Caco-2 (cell line): ENCODE data around the gene CGA. TPM values are rescaled to one million over a fixed set of nuclear protein-coding genes. Genes with fewer than 3 reads are reported as not detected.
A peak's percentile ranks its signal among the peaks of the same experiment; 100 is the strongest.
"Not testable (repeated sequence)": the region's sequence is repeated elsewhere in the genome, so short reads cannot be mapped to it uniquely, and the experiment has no call there.

Experiments
- Bru-seq: library from RNA; stranded (reverse); fragments of 400-500 nt; gene quantifications from one replicate; lab custom pipeline; 2021; lab: Mats Ljungman, UMichigan
- BruChase-seq, 2 experiments: library from RNA; stranded (reverse); fragments of 400-500 nt; gene quantifications; one replicate each; lab custom pipeline; 2021; lab: Mats Ljungman, UMichigan
- BruUV-seq: library from RNA; stranded (reverse); fragments of 400-500 nt; replicated peaks from 2 replicates; lab custom pipeline; 2021; lab: Mats Ljungman, UMichigan
- CTCF ChIA-PET: fragments of 300-600 bp; sonication (Branson Sonifier 250); formaldehyde crosslinking; loops from one replicate; lab custom pipeline; 2022; ENCODE audit warnings: antibody characterized with exemption; lab: Charles Lee
- POLR2A ChIA-PET: fragments of 300-600 bp; sonication (Branson Sonifier 250); formaldehyde crosslinking; loops from one replicate; lab custom pipeline; 2022; ENCODE audit warnings: antibody characterized with exemption; lab: Charles Lee
- DNase-seq, 2 experiments: peaks; one replicate each; pipeline versions ENCODE4 v3.0.0 to v3.0.0-alpha.2; 2020 to 2022
- H3K27me3 ChIP-seq: replicated peaks from 2 replicates; pipeline ENCODE4 v1.6.0; 2011; ENCODE audit warnings: low read length; ENCODE audit not compliant: control insufficient read depth, insufficient read depth
- H3K36me3 ChIP-seq: 2 replicates; pipeline ENCODE4 v1.5.1; 2011; ENCODE audit warnings: low read length; ENCODE audit not compliant: control insufficient read depth, insufficient read depth
- H3K4me1 ChIP-seq: fragments of 250-450 bp; sonication (Bioruptor Pico); 2 replicates; pipeline ENCODE4 v1.5.1; 2020; ENCODE audit warnings: mild to moderate bottlenecking
- H3K4me3 ChIP-seq: 2 replicates; pipeline ENCODE4 v1.5.1; 2011; ENCODE audit warnings: low read depth, mild to moderate bottlenecking, control low read depth, low read length
- H3K9me3 ChIP-seq: fragments of 250-450 bp; sonication (Bioruptor Pico); 2 replicates; pipeline ENCODE4 v1.5.1; 2020; ENCODE audit warnings: mild to moderate bottlenecking, moderate library complexity
- H3K27ac Mint-ChIP-seq: one replicate; pipeline ENCODE4 v1.8.0; 2022; ENCODE audit warnings: mixed read lengths; ENCODE audit not compliant: unreplicated experiment
- H3K27me3 Mint-ChIP-seq: one replicate; pipeline ENCODE4 v1.8.0; 2022; ENCODE audit warnings: mixed read lengths; ENCODE audit not compliant: insufficient read depth, unreplicated experiment
- H3K36me3 Mint-ChIP-seq: one replicate; pipeline ENCODE4 v1.8.0; 2022; ENCODE audit warnings: mild to moderate bottlenecking, mixed read lengths; ENCODE audit not compliant: insufficient read depth, unreplicated experiment
- H3K4me1 Mint-ChIP-seq: one replicate; pipeline ENCODE4 v1.8.0; 2022; ENCODE audit warnings: low read depth, mixed read lengths; ENCODE audit not compliant: unreplicated experiment
- H3K4me3 Mint-ChIP-seq: one replicate; pipeline ENCODE4 v1.8.0; 2022; ENCODE audit warnings: mild to moderate bottlenecking, moderate library complexity, mixed read lengths; ENCODE audit not compliant: unreplicated experiment
- H3K9me3 Mint-ChIP-seq: one replicate; pipeline ENCODE4 v1.8.0; 2022; ENCODE audit warnings: mixed read lengths; ENCODE audit not compliant: unreplicated experiment
- CTCF ChIP-seq, 2 experiments: fragments of 200-600 bp in 1 of 2; IDR thresholded peaks; 1 replicate in 1 of 2; 2 replicates in 1 of 2; pipeline versions ENCODE4 v1.5.1 to v1.8.0; 2011 to 2022; ENCODE audit warnings: antibody characterized with exemption in 1 of 2, control low read depth in 1 of 2, inconsistent platforms in 1 of 2, low read depth in 1 of 2, low read length in 1 of 2, mild to moderate bottlenecking in 1 of 2, moderate library complexity in 1 of 2; ENCODE audit not compliant: insufficient read depth in 1 of 2, severe bottlenecking in 1 of 2, unreplicated experiment in 1 of 2
- intact Hi-C: fragments of 100-400 bp; cut with micrococcal nuclease; formaldehyde crosslinking; loops from one replicate; pipeline ENCODE4 v1.10.0; 2022; ENCODE audit not compliant: unreplicated experiment
- long read RNA-seq: library from polyadenylated mRNA; stranded (forward); transcript quantifications from one replicate; pipeline ENCODE4 v2.0.0, GENCODE V29; 2022
- total RNA-seq: library from RNA; stranded (reverse); gene quantifications from 2 replicates; pipeline ENCODE4 v1.2.3, GENCODE V29; 2022

The CGA gene
- not detected in 2 replicates for total RNA-seq
- Bru-seq, nascent RNA = percentile 16 among the genes with signal in this experiment
- not detected for BruChase-seq, experiment 1, labeled RNA remaining after a 2-hour chase
- percentile 12 among the genes with signal in this experiment for BruChase-seq, experiment 2, labeled RNA remaining after a 6-hour chase
- long read RNA-seq = 0 reads

GRCh38 chr6:87095087-87095509 is at the start of gene CGA:
CGA (minus strand) TSS chr6:87095106; CDS start chr6:87088200, 6,906 bp downstream.
- peaks cover 12% of the 10 kb centered on the region for H3K4me1 Mint-ChIP-seq
- CTCF ChIA-PET = interaction anchor here (0.6 kb wide), 1 partner anchor 398 kb away, joined by 3 read pairs; no protein-coding TSS in a partner anchor
- H3K4me3 Mint-ChIP-seq = no peak within 1 kb of the TSS
- no TSS peak for BruUV-seq
- DNase-seq = no peak
- Histone ChIP-seq H3K4me3 (no peak within 1 kb of the TSS), H3K9me3 (no peaks in the 10 kb centered on the region), H3K4me1 (peaks cover 9% of the 10 kb centered on the region; the same call in 1 of the 2 replicates), H3K36me3 (no peaks in the 10 kb centered on the region), H3K27me3 (no peaks in the 10 kb centered on the region)
- H3K27ac Mint-ChIP-seq = no peak within 1 kb of the TSS
- H3K27me3 Mint-ChIP-seq = peaks cover 6% of the 10 kb centered on the region
- H3K9me3 Mint-ChIP-seq = no peaks in the 10 kb centered on the region
- TF ChIP-seq CTCF (IDR thresholded peaks at IDR 0.05; ENCODE audit: insufficient read depth in 1 of 2, low read depth in 1 of 2, low read length in 1 of 2, severe bottlenecking in 1 of 2, unreplicated experiment in 1 of 2) = no peak
- intact Hi-C loops = no loop called here
- POLR2A ChIA-PET = no interaction called here
- no peaks in the 10 kb centered on the region for H3K36me3 Mint-ChIP-seq

DNA sequence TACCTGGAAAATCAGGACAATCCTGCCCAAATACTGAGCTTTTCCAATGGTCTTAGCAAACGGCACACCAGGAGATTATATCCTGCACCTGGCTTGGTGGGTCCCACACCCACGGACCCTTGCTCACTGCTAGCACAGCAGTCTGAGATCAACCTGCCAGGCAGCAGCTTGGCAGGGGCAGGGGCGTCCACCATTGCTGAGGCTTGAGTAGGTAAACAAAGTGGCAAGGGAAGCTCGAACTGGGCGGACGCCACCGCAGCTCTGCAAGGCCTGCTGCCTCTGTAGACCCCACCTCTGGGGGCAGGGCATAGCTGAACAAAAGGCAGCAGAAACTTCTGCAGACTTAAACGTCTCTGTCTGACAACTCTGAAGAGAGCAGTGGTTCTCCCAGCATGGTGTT is 45.0 kb upstream of the CGA start:
- not testable (repeated sequence) for H3K36me3 Mint-ChIP-seq
- CTCF ChIA-PET = interaction anchor here (1.1 to 1.3 kb wide), 3 partner anchors 73 to 253 kb away, joined by 3 to 8 read pairs (median 5); no protein-coding TSS in a partner anchor

DNA sequence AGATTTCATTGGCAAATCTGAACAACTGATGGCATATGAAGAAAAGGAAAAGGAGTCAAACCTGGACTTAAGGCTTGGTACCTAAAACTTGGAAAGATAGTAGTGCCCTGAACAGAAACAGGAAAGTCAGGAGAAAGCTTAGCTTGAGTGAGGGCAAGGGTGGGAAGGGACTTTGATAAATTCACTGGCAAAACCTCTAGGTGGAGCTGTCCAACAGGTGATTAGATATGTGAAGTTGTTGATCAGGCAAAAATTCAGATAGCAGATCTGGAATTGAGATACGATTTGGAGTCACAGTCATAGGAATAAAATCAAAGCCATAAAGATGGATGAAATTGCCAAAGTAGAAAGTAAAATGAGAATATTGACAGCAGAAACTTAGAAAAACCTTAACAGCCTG is 44.3 kb upstream of the CGA start:
- BruUV-seq = no TSS peak
- CTCF ChIA-PET = interaction anchor here (0.6 to 1.3 kb wide), 6 partner anchors 32 to 254 kb away, joined by 3 to 8 read pairs (median 4); no protein-coding TSS in a partner anchor
- H3K9me3 ChIP-seq = peaks cover 2% of the 10 kb centered on the region; the same call in 1 of the 2 replicates
- no peaks in the 10 kb centered on the region for H3K27me3 ChIP-seq
- POLR2A ChIA-PET = no interaction called here
- no peak overlapping the region for H3K4me3 ChIP-seq
- Mint-ChIP-seq H3K27ac (no peak overlapping the region), H3K36me3 (no peaks in the 10 kb centered on the region), H3K4me1 (no peaks in the 10 kb centered on the region), H3K4me3 (no peak overlapping the region), H3K9me3 (no peaks in the 10 kb centered on the region), H3K27me3 (peaks cover 13% of the 10 kb centered on the region)
- intact Hi-C loops = loop anchor here (1.0 to 5.0 kb wide), 4 partner anchors 72 to 252 kb away; no protein-coding TSS in a partner anchor
- DNase-seq = peak in 1 of 2 experiments; percentile 60
- H3K4me1 ChIP-seq = no peaks in the 10 kb centered on the region
- H3K36me3 ChIP-seq = no peaks in the 10 kb centered on the region
- TF ChIP-seq CTCF (IDR thresholded peaks at IDR 0.05; ENCODE audit: insufficient read depth in 1 of 2, low read depth in 1 of 2, low read length in 1 of 2, severe bottlenecking in 1 of 2, unreplicated experiment in 1 of 2) = peak; percentile 61 to 71

More for the DNA sequence above, 45.0 kb upstream of the CGA start:
- H3K9me3 Mint-ChIP-seq, H3K4me3 Mint-ChIP-seq, H3K27ac Mint-ChIP-seq, DNase-seq, H3K9me3 ChIP-seq, H3K4me3 ChIP-seq, POLR2A ChIA-PET, H3K4me1 ChIP-seq, H3K27me3 ChIP-seq, H3K4me1 Mint-ChIP-seq, BruUV-seq, H3K36me3 ChIP-seq: not testable (repeated sequence)
- intact Hi-C loops = loop anchor here (1.0 to 5.0 kb wide), 4 partner anchors 73 to 251 kb away; no protein-coding TSS in a partner anchor
- H3K27me3 Mint-ChIP-seq = peaks cover 13% of the 10 kb centered on the region
